ENCODE measurements around the gene MAD1L1. TPM values are rescaled to one million over a fixed set of nuclear protein-coding genes. Genes with fewer than 3 reads are reported as not detected.
A peak's percentile ranks its signal among the peaks of the same experiment; 100 is the strongest.

MAD1L1 gene
- total and polyA plus RNA-seq, 2 of the 4 experiments (the other 2 are of a cell fraction) = 29.0 to 40.9 TPM

DNA sequence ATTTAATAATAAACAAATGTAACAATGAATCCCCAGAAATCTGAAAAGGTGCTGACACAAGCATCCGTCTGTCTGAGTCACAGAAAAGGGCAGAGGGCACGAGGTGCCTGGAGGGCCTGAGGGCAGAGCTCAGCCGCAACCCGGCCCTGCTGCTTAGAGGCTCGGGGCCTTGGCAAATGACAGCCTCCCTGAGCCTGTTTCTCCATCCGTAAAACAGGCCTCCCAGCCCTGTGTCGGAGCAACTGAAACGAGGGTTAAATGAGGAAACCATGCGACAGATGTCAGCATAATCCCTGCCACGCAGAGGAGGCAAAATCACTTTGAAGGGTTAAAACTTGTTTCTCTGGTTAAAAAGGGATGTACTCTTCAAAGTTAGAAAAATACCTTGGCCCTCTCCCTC lies 34.2 kb upstream of the MAD1L1 start:
- 0% methylated on average over 2 of the region's 10 CpGs; no CpG with 5 or more reads in 1 of the 2 experiments for WGBS, 2 experiments (ENCODE audit: extremely low coverage in 2 of 2, insufficient read length in 1 of 2)
- peak overlapping the region; percentile 55 for H2BK5ac ChIP-seq (ENCODE audit: low read depth, low read length, poor library complexity, severe bottlenecking)
- no peak overlapping the region for H3K23ac ChIP-seq (ENCODE audit: low read depth, low read length)
- ChIA-PET POLR2A (ENCODE audit: unreplicated experiment) (interaction anchor here (1.1 kb wide), 1 partner anchor 16 kb away, joined by 3 read pairs; no protein-coding TSS in a partner anchor), CTCF (no interaction called here)
- no peak overlapping the region for H2AFZ ChIP-seq (replicated peaks; ENCODE audit: low read length, poor library complexity)
- dilution Hi-C loops (cut with HindIII; ENCODE audit: low sequenced_read_pairs, unreplicated experiment) = no loop called here
- H3K36me3 ChIP-seq (ENCODE audit: control insufficient read depth, insufficient read depth, low read length) = peaks cover 19% of the 10 kb centered on the region
- no peaks in the 10 kb centered on the region for H3K9me1 ChIP-seq (ENCODE audit: insufficient read depth, low read length)
- H2BK120ac ChIP-seq (ENCODE audit: low read depth, low read length) = peak overlapping the region; percentile 8; the same call in 1 of the 2 replicates
- peak overlapping the region; percentile 38; the same call in 1 of the 2 replicates for H4K91ac ChIP-seq (ENCODE audit: insufficient read depth, low read depth, low read length)
- peak overlapping the region; percentile 50; the same call in 1 of the 2 replicates for H3K4ac ChIP-seq (ENCODE audit: low read depth, low read length)
- H3K4me1 ChIP-seq (ENCODE audit: control insufficient read depth, insufficient read depth, low read length) = peaks cover 13% of the 10 kb centered on the region
- H3K27ac ChIP-seq (ENCODE audit: insufficient read depth, low read length) = peak overlapping the region; percentile 61; the same call in 1 of the 2 replicates
- H4K8ac ChIP-seq (ENCODE audit: low read depth in 2 of 2, low read length in 2 of 2) = peak overlapping the region; percentile 28 to 66; a peak in 2 of 4 replicates
- TF ChIP-seq FOS (IDR thresholded peaks at IDR 0.05; ENCODE audit: low read depth, low read length) (peak; percentile 54; the same call in 1 of the 2 replicates), POLR2A (IDR thresholded peaks at IDR 0.05; ENCODE audit: low read depth, low read length) (no peak)
- TF ChIP-seq, protein P1, sequence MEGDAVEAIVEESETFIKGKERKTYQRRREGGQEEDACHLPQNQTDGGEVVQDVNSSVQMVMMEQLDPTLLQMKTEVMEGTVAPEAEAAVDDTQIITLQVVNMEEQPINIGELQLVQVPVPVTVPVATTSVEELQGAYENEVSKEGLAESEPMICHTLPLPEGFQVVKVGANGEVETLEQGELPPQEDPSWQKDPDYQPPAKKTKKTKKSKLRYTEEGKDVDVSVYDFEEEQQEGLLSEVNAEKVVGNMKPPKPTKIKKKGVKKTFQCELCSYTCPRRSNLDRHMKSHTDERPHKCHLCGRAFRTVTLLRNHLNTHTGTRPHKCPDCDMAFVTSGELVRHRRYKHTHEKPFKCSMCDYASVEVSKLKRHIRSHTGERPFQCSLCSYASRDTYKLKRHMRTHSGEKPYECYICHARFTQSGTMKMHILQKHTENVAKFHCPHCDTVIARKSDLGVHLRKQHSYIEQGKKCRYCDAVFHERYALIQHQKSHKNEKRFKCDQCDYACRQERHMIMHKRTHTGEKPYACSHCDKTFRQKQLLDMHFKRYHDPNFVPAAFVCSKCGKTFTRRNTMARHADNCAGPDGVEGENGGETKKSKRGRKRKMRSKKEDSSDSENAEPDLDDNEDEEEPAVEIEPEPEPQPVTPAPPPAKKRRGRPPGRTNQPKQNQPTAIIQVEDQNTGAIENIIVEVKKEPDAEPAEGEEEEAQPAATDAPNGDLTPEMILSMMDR (conservative IDR thresholded peaks at IDR 0.05; ENCODE audit: low read depth, low read length) = no peak
- TF ChIP-seq, protein P2, sequence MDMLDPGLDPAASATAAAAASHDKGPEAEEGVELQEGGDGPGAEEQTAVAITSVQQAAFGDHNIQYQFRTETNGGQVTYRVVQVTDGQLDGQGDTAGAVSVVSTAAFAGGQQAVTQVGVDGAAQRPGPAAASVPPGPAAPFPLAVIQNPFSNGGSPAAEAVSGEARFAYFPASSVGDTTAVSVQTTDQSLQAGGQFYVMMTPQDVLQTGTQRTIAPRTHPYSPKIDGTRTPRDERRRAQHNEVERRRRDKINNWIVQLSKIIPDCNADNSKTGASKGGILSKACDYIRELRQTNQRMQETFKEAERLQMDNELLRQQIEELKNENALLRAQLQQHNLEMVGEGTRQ (IDR thresholded peaks at IDR 0.05; ENCODE audit: low read depth, low read length) = peak; percentile 20; the same call in 1 of the 2 replicates
- no TSS peak for BruUV-seq (replicated peaks)
- in situ Hi-C loops (cut with MboI; ENCODE audit: low sequenced_read_pairs) = no loop called here
- H3K56ac ChIP-seq (ENCODE audit: extremely low read depth, insufficient read depth, low read length) = no peak overlapping the region
- intact Hi-C loops (cut with micrococcal nuclease) = no loop called here
- no peak overlapping the region for H2AK9ac ChIP-seq (replicated peaks; ENCODE audit: low read depth, low read length, poor library complexity)
- H4K20me1 ChIP-seq (ENCODE audit: insufficient read depth, low read length) = 0 out of 2 replicates have a peak, but pooled peaks cover 4% of the 10 kb centered on the region
- H3K79me1 ChIP-seq (ENCODE audit: low read depth in 1 of 2, low read length in 2 of 2) = peaks cover 0 to 8% of the 10 kb centered on the region in 2 experiments; a peak in 2 of 4 replicates
- peak; percentile 83 for ATAC-seq (ENCODE audit: low read depth)
- no peak overlapping the region for H3K4me2 ChIP-seq (ENCODE audit: low read depth, low read length)
- no peak overlapping the region for H3K4me3 ChIP-seq (ENCODE audit: insufficient read depth, low read depth, low read length)
- DNase-seq = peak; percentile 62
- no peak overlapping the region; the same call in 1 of the 2 replicates for H2BK20ac ChIP-seq (ENCODE audit: low read depth, low read length)
- H4K5ac ChIP-seq (ENCODE audit: low read depth, low read length) = no peak overlapping the region
- peak overlapping the region; percentile 48; the same call in 1 of the 2 replicates for H3K9ac ChIP-seq (ENCODE audit: low read depth, low read length)
- H3K9me3 ChIP-seq (ENCODE audit: control insufficient read depth, insufficient read depth, low read length) = no peaks in the 10 kb centered on the region
- H3K27me3 ChIP-seq (ENCODE audit: control insufficient read depth, insufficient read depth, low read length) = no peaks in the 10 kb centered on the region
- peak overlapping the region; percentile 70 for H2AK5ac ChIP-seq (ENCODE audit: low read depth, low read length)
- H3K14ac ChIP-seq (replicated peaks; ENCODE audit: low read depth, low read length) = peak overlapping the region; percentile 33; the same call in 1 of the 2 replicates
- no peak overlapping the region for H3K18ac ChIP-seq (ENCODE audit: low read depth, low read length)
- H2BK15ac ChIP-seq (ENCODE audit: low read depth, low read length) = no peak overlapping the region
